Fibroblast of skin of abdomen (primary cell): ENCODE data around the gene POLR2I.
A peak's percentile ranks its signal among the peaks of the same experiment; 100 is the strongest.
"Not testable (repeated sequence)": the region's sequence is repeated elsewhere in the genome, so short reads cannot be mapped to it uniquely, and the experiment has no call there.

Source experiments
- DNase-seq: peaks from one replicate; pipeline ENCODE4 v3.0.0-alpha.2; 2013

POLR2I gene

GRCh38 chr19:36131221-36131620 is 16.5 kb upstream of the POLR2I start:
- not testable (repeated sequence) for DNase-seq

- DNase-seq: no peak
These were observed 13.7 kb upstream of the POLR2I start for GRCh38 chr19:36128392-36128736.

- no peak for DNase-seq
These were observed 10.9 kb upstream of the POLR2I start for GRCh38 chr19:36125557-36125956.

- DNase-seq: no peak
These were observed 6.9 kb upstream of the POLR2I start for GRCh38 chr19:36121486-36122124.

- DNase-seq: no peak
These were observed 6.3 kb upstream of the POLR2I start for GRCh38 chr19:36120984-36121358.

GRCh38 chr19:36120092-36120983 is 5.7 kb upstream of the POLR2I start:
- no peak for DNase-seq

- DNase-seq: no peak
These were observed 1.6 kb upstream of the POLR2I start for GRCh38 chr19:36116344-36116637.

GRCh38 chr19:36115453-36116343 is 1.0 kb upstream of the POLR2I start, which contains the start of gene TBCB:
TSS of gene TBCB (plus strand) at chr19:36115468. CDS start at chr19:36115561, 93 bp downstream.
- DNase-seq: no peak

- DNase-seq: peak; percentile 28
These were observed 568 bp downstream of the POLR2I start for GRCh38 chr19:36113894-36114720.

GRCh38 chr19:36113425-36113824 is 1.2 kb downstream of the POLR2I start:
- no peak for DNase-seq

- DNase-seq: no peak
These were observed 2.0 kb downstream of the POLR2I start for GRCh38 chr19:36112678-36113077.

GRCh38 chr19:36111200-36111539 is 3.5 kb downstream of the POLR2I start:
- no peak for DNase-seq

- no peak for DNase-seq
These were observed 4.0 kb downstream of the POLR2I start, which contains the start of gene OVOL3 for GRCh38 chr19:36110487-36111199. TSS of gene OVOL3 (plus strand) at chr19:36111143. CDS start at chr19:36111203, 60 bp downstream.

- no peak for DNase-seq
These were observed 6.0 kb downstream of the POLR2I start for GRCh38 chr19:36108684-36109083.

- no peak for DNase-seq
These were observed 7.7 kb downstream of the POLR2I start for GRCh38 chr19:36106991-36107390.

GRCh38 chr19:36106441-36106840 is 8.2 kb downstream of the POLR2I start:
- no peak for DNase-seq

- no peak for DNase-seq
These were observed 10.7 kb downstream of the POLR2I start for GRCh38 chr19:36103842-36104552.

GRCh38 chr19:36103040-36103626 is 11.5 kb downstream of the POLR2I start:
- no peak for DNase-seq

- no peak for DNase-seq
These were observed 12.9 kb downstream of the POLR2I start for GRCh38 chr19:36101550-36102327.

GRCh38 chr19:36100476-36100875 is 14.2 kb downstream of the POLR2I start:
- DNase-seq: no peak
